HG03520 (cell line): ENCODE measurements around the gene SELENOF.

Source experiments
- ATAC-seq: cut with Tn5 transposase; IDR thresholded peaks from one replicate; pipeline ENCODE4 v1.9.1; 2021; ENCODE audit warnings: mild to moderate bottlenecking, moderate library complexity; ENCODE audit not compliant: unreplicated experiment

The SELENOF gene

GRCh38 chr1:86860424-86860823 is 53.5 kb downstream of the SELENOF start:
- ATAC-seq = no peak

GRCh38 chr1:86860020-86860419 is 53.9 kb downstream of the SELENOF start:
- no peak for ATAC-seq

- ATAC-seq = no peak
Measured at GRCh38 chr1:86858524-86859261, 55.2 kb downstream of the SELENOF start.

GRCh38 chr1:86856196-86856595 is 57.7 kb downstream of the SELENOF start:
- ATAC-seq = no peak

GRCh38 chr1:86854352-86854751 is 59.6 kb downstream of the SELENOF start:
- ATAC-seq = no peak

- no peak for ATAC-seq
Measured at GRCh38 chr1:86852782-86853408, 61.0 kb downstream of the SELENOF start.

- ATAC-seq = no peak
Measured at GRCh38 chr1:86852289-86852688, 61.6 kb downstream of the SELENOF start.

GRCh38 chr1:86849756-86850155 is 64.2 kb downstream of the SELENOF start:
- ATAC-seq = no peak

- ATAC-seq = no peak
Measured at GRCh38 chr1:86848654-86849053, 65.3 kb downstream of the SELENOF start.

- no peak for ATAC-seq
Measured at GRCh38 chr1:86846164-86846647, 67.7 kb downstream of the SELENOF start.

- ATAC-seq = no peak
Measured at GRCh38 chr1:86845514-86845913, 68.4 kb downstream of the SELENOF start.

GRCh38 chr1:86841116-86841515 is 72.8 kb downstream of the SELENOF start:
- no peak for ATAC-seq

GRCh38 chr1:86833461-86834215 is 80.3 kb downstream of the SELENOF start:
- no peak for ATAC-seq

- no peak for ATAC-seq
Measured at GRCh38 chr1:86832433-86832832, 81.5 kb downstream of the SELENOF start.

- ATAC-seq = no peak
Measured at GRCh38 chr1:86829321-86829720, 84.6 kb downstream of the SELENOF start.

GRCh38 chr1:86828024-86828423 is 85.9 kb downstream of the SELENOF start:
- ATAC-seq = no peak

GRCh38 chr1:86826856-86827255 is 87.1 kb downstream of the SELENOF start:
- no peak for ATAC-seq

- no peak for ATAC-seq
Measured at GRCh38 chr1:86825319-86825718, 88.6 kb downstream of the SELENOF start.

GRCh38 chr1:86823821-86824500 is 90.0 kb downstream of the SELENOF start:
- ATAC-seq = no peak

- ATAC-seq = no peak
Measured at GRCh38 chr1:86823386-86823785, 90.5 kb downstream of the SELENOF start.

- ATAC-seq = no peak
Measured at GRCh38 chr1:86822459-86822858, 91.5 kb downstream of the SELENOF start.
